ENCODE data around the gene C2CD2L. TPM values are rescaled to one million over a fixed set of nuclear protein-coding genes. Genes with fewer than 3 reads are reported as not detected.

C2CD2L gene
- total RNA-seq, 2 donors from 2014 or later, result 2.4 to 3.1 TPM

GRCh38 chr11:119158467-119158866 lies 51.3 kb downstream of the C2CD2L start:
- Histone ChIP-seq H3K9me3 (ENCODE audit: control insufficient read depth, low read length) (no peaks in the 10 kb centered on the region), H3K36me3 (ENCODE audit: control insufficient read depth, insufficient read depth, low read length) (no peaks in the 10 kb centered on the region), H3K4me1 (ENCODE audit: control insufficient read depth, insufficient read depth, low read length) (no peaks in the 10 kb centered on the region), H3K27ac (ENCODE audit: low read depth, low read length) (no peak overlapping the region), H3K4me3 (ENCODE audit: low read length) (no peak overlapping the region), H3K27me3 (ENCODE audit: control insufficient read depth, insufficient read depth, low read length, poor library complexity, severe bottlenecking) (no peaks in the 10 kb centered on the region), H3K9ac (ENCODE audit: extremely low read depth, low read length, poor library complexity, severe bottlenecking) (no peak overlapping the region)
- Mint-ChIP-seq H3K27me3 (ENCODE audit: insufficient read depth) (peaks cover 22% of the 10 kb centered on the region), H3K4me1 (no peaks in the 10 kb centered on the region), H3K36me3 (ENCODE audit: low read depth) (no peaks in the 10 kb centered on the region), H3K27ac (no peak overlapping the region), H3K9me3 (no peaks in the 10 kb centered on the region), H3K4me3 (no peak overlapping the region)
- no peak for DNase-seq
- WGBS, 2 experiments (ENCODE audit: insufficient coverage in 1 of 2, insufficient read length in 1 of 2), result 88 to 92% methylated on average over 13 of the region's 13 CpGs
- TF ChIP-seq CTCF (conservative IDR thresholded peaks at IDR 0.05), result no peak

GRCh38 chr11:119160151-119160550 lies 53.0 kb downstream of the C2CD2L start:
- no peak for TF ChIP-seq CTCF (conservative IDR thresholded peaks at IDR 0.05)
- Histone ChIP-seq H3K27ac (ENCODE audit: low read depth, low read length) (no peak overlapping the region), H3K9me3 (ENCODE audit: control insufficient read depth, low read length) (no peaks in the 10 kb centered on the region), H3K4me3 (ENCODE audit: low read length) (no peak overlapping the region), H3K36me3 (ENCODE audit: control insufficient read depth, insufficient read depth, low read length) (no peaks in the 10 kb centered on the region), H3K4me1 (ENCODE audit: control insufficient read depth, insufficient read depth, low read length) (no peaks in the 10 kb centered on the region), H3K27me3 (ENCODE audit: control insufficient read depth, insufficient read depth, low read length, poor library complexity, severe bottlenecking) (no peaks in the 10 kb centered on the region), H3K9ac (ENCODE audit: extremely low read depth, low read length, poor library complexity, severe bottlenecking) (no peak overlapping the region)
- no peaks in the 10 kb centered on the region for H3K9me3 Mint-ChIP-seq
- H3K27me3 Mint-ChIP-seq (ENCODE audit: insufficient read depth), result peaks cover 13% of the 10 kb centered on the region
- H3K27ac Mint-ChIP-seq, result no peak overlapping the region
- WGBS, 2 experiments (ENCODE audit: insufficient coverage in 1 of 2, insufficient read length in 1 of 2), result 94 to 95% methylated on average over 3 to 9 of the region's 9 CpGs
- DNase-seq, result no peak
- no peak overlapping the region for H3K4me3 Mint-ChIP-seq
- no peaks in the 10 kb centered on the region for H3K36me3 Mint-ChIP-seq (ENCODE audit: low read depth)
- H3K4me1 Mint-ChIP-seq, result no peaks in the 10 kb centered on the region

- no peaks in the 10 kb centered on the region for H3K9me3 ChIP-seq (ENCODE audit: control insufficient read depth, low read length)
- no peak for TF ChIP-seq CTCF (conservative IDR thresholded peaks at IDR 0.05)
- no peaks in the 10 kb centered on the region for H3K9me3 Mint-ChIP-seq
- no peak overlapping the region for H3K4me3 Mint-ChIP-seq
- no peak overlapping the region for H3K4me3 ChIP-seq (ENCODE audit: low read length)
- 92 to 93% methylated on average over 2 to 8 of the region's 8 CpGs for WGBS, 2 experiments (ENCODE audit: insufficient coverage in 1 of 2, insufficient read length in 1 of 2)
- no peaks in the 10 kb centered on the region for H3K4me1 Mint-ChIP-seq
- no peaks in the 10 kb centered on the region for H3K4me1 ChIP-seq (ENCODE audit: control insufficient read depth, insufficient read depth, low read length)
- no peak overlapping the region for H3K27ac ChIP-seq (ENCODE audit: low read depth, low read length)
- H3K9ac ChIP-seq (ENCODE audit: extremely low read depth, low read length, poor library complexity, severe bottlenecking), result no peak overlapping the region
- no peaks in the 10 kb centered on the region for H3K36me3 Mint-ChIP-seq (ENCODE audit: low read depth)
- H3K27me3 Mint-ChIP-seq (ENCODE audit: insufficient read depth), result peaks cover 4% of the 10 kb centered on the region
- no peaks in the 10 kb centered on the region for H3K27me3 ChIP-seq (ENCODE audit: control insufficient read depth, insufficient read depth, low read length, poor library complexity, severe bottlenecking)
- H3K27ac Mint-ChIP-seq, result no peak overlapping the region
- DNase-seq, result no peak
- H3K36me3 ChIP-seq (ENCODE audit: control insufficient read depth, insufficient read depth, low read length), result no peaks in the 10 kb centered on the region
These were observed 54.7 kb downstream of the C2CD2L start for GRCh38 chr11:119161871-119162270.

Measured in endodermal cell (in vitro differentiated cells).